PC-9 (cell line): ENCODE results near the gene BTK. TPM values are rescaled to one million over a fixed set of nuclear protein-coding genes. Genes with fewer than 3 reads are reported as not detected.

Experiments
- BruUV-seq: library from RNA; stranded (reverse); fragments of 400-500 nt; replicated peaks from 2 replicates; lab custom pipeline; 2021; lab: Mats Ljungman, UMichigan
- CTCF ChIA-PET: fragments of 300-600 bp; sonication (Branson Sonifier 250); formaldehyde crosslinking; loops from one replicate; lab custom pipeline; 2022; ENCODE audit warnings: antibody characterized with exemption; lab: Charles Lee
- POLR2A ChIA-PET: fragments of 300-600 bp; sonication (Branson Sonifier 250); formaldehyde crosslinking; loops from one replicate; lab custom pipeline; 2022; ENCODE audit warnings: antibody characterized with exemption; ENCODE audit not compliant: unreplicated experiment; lab: Charles Lee
- DNase-seq, 2 experiments: peaks; one replicate each; pipeline versions ENCODE4 v3.0.0 to v3.0.0-alpha.2; 2015 to 2022; ENCODE audit warnings: mixed read lengths in 1 of 2
- H2AFZ ChIP-seq: fragments of 200-600 bp; sonication (generic); 2 replicates; pipeline ENCODE4 v1.8.1; 2017; ENCODE audit warnings: antibody characterized with exemption
- H3F3A ChIP-seq: fragments of 200-600 bp; sonication (generic); 2 replicates; pipeline ENCODE4 v1.8.1; 2017; ENCODE audit warnings: antibody characterized with exemption, mild to moderate bottlenecking, low read depth; ENCODE audit not compliant: insufficient read depth
- H3K27ac ChIP-seq: fragments of 200-600 bp; sonication (generic); 2 replicates; pipeline ENCODE4 v1.6.1; 2016; ENCODE audit warnings: mixed run types
- H3K27me3 ChIP-seq: fragments of 200-600 bp; sonication (generic); 2 replicates; pipeline ENCODE4 v1.6.1; 2016; ENCODE audit warnings: low read depth, mixed run types; ENCODE audit not compliant: insufficient read depth
- H3K36me3 ChIP-seq: fragments of 200-600 bp; sonication (generic); 2 replicates; pipeline ENCODE4 v1.6.1; 2016; ENCODE audit warnings: low read depth, mixed run types
- H3K4me1 ChIP-seq: fragments of 200-600 bp; sonication (generic); replicated peaks from 2 replicates; pipeline ENCODE4 v1.6.1; 2016; ENCODE audit warnings: mixed run types; ENCODE audit not compliant: insufficient read depth
- H3K4me2 ChIP-seq: fragments of 200-600 bp; sonication (generic); 2 replicates; pipeline ENCODE4 v1.6.1; 2017; ENCODE audit warnings: mixed run types
- H3K4me3 ChIP-seq: fragments of 200-600 bp; sonication (generic); 2 replicates; pipeline ENCODE4 v1.6.1; 2016; ENCODE audit warnings: mixed run types
- H3K79me2 ChIP-seq: fragments of 200-600 bp; sonication (generic); 2 replicates; pipeline ENCODE4 v1.6.1; 2017; ENCODE audit warnings: low read depth, mixed run types
- H3K9me2 ChIP-seq: fragments of 200-600 bp; sonication (generic); 2 replicates; pipeline ENCODE4 v1.8.1; 2017; ENCODE audit warnings: mild to moderate bottlenecking; ENCODE audit not compliant: insufficient read depth
- H3K9me3 ChIP-seq: fragments of 200-600 bp; sonication (generic); 2 replicates; pipeline ENCODE4 v1.8.1; 2016; ENCODE audit warnings: low read depth; ENCODE audit not compliant: insufficient read depth
- H4K20me1 ChIP-seq: fragments of 200-600 bp; sonication (generic); 2 replicates; pipeline ENCODE4 v1.8.1; 2017; ENCODE audit not compliant: insufficient read depth
- EZH2 ChIP-seq: fragments of 200-600 bp; sonication (generic); IDR thresholded peaks from 2 replicates; pipeline ENCODE4 v1.8.0; 2017; ENCODE audit warnings: antibody characterized with exemption, low read depth
- intact Hi-C: fragments of 100-400 bp; cut with micrococcal nuclease; formaldehyde crosslinking; loops from one replicate; pipeline ENCODE4 v1.10.0; 2022; ENCODE audit not compliant: unreplicated experiment
- total RNA-seq: library from RNA; stranded (reverse); gene quantifications from 2 replicates; pipeline ENCODE4 v1.2.3, GENCODE V29; 2021
- TF ChIP-seq, protein P1 (sequence below): fragments of 200-600 bp; sonication (generic); conservative IDR thresholded peaks from 2 replicates; pipeline ENCODE4 v1.6.1; 2017; ENCODE audit warnings: mixed run types, antibody characterized with exemption, mild to moderate bottlenecking, moderate library complexity

BTK gene
- total RNA-seq, 1 experiment from 2014 or later = not detected

DNA sequence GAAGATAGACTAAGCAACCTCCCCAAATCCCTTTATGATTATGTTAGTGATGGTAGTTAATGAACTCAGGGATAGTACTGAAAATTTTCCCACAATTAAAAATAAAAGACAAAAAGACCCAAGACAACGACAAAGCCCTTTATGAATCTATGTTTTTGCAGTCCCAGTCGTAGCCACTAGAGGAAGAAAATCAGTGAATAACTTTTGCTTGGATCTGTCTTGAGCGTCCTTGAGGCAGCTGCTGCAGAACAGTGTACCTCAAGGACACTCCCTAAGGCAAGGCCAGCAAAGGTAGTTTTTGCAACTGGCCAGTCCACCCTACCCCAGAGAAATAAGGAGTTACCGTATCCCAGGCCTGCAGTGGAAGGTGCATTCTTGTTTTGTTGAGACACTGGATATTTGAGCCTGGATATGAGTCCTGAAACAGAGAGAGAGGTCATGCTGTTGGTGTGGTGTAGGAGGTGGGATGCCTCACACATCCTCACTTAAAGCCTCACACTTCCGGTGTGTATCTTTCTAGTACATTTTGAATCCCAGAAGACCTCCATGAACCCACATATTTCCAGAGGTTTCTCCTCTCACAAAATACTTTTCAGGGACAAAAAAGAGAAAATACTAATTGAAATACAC, 28.7 kb downstream of the BTK start:
- intact Hi-C loops = no loop called here
- DNase-seq = no peak
- ChIA-PET POLR2A (no interaction called here), CTCF (no interaction called here)
- no peaks in the 10 kb centered on the region for H4K20me1 ChIP-seq
- no peaks in the 10 kb centered on the region for H3K9me3 ChIP-seq
- no peak overlapping the region for H3K4me3 ChIP-seq
- no peaks in the 10 kb centered on the region for H3K4me1 ChIP-seq
- no peak for TF ChIP-seq EZH2
- TF ChIP-seq, protein P1, sequence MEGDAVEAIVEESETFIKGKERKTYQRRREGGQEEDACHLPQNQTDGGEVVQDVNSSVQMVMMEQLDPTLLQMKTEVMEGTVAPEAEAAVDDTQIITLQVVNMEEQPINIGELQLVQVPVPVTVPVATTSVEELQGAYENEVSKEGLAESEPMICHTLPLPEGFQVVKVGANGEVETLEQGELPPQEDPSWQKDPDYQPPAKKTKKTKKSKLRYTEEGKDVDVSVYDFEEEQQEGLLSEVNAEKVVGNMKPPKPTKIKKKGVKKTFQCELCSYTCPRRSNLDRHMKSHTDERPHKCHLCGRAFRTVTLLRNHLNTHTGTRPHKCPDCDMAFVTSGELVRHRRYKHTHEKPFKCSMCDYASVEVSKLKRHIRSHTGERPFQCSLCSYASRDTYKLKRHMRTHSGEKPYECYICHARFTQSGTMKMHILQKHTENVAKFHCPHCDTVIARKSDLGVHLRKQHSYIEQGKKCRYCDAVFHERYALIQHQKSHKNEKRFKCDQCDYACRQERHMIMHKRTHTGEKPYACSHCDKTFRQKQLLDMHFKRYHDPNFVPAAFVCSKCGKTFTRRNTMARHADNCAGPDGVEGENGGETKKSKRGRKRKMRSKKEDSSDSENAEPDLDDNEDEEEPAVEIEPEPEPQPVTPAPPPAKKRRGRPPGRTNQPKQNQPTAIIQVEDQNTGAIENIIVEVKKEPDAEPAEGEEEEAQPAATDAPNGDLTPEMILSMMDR = peak; percentile 39; the same call in 1 of the 2 replicates
- H3K27ac ChIP-seq = no peak overlapping the region
- H2AFZ ChIP-seq = no peak overlapping the region
- H3K9me2 ChIP-seq = no peaks in the 10 kb centered on the region
- no peaks in the 10 kb centered on the region for H3K27me3 ChIP-seq
- no peaks in the 10 kb centered on the region for H3F3A ChIP-seq
- no TSS peak for BruUV-seq
- H3K4me2 ChIP-seq = no peak overlapping the region
- no peaks in the 10 kb centered on the region for H3K79me2 ChIP-seq
- H3K36me3 ChIP-seq = no peaks in the 10 kb centered on the region

DNA sequence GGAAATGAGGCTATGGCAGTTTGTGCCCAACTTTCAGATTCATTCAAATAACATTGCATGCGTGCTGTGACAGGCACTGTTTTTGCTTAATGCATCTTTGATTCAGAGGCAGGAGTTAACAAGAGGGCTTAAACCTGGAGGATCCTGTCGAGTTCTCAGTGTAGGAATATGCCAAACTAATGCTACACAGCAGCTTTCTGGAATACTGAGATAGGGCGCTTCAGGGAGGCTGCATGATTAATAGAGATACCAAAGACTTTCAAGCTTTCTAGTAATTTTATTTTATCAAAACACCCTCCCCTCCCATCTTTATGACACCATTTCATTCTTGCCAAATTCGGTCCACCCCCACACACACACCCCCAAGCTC, 36.8 kb downstream of the BTK start:
- Histone ChIP-seq H3K27ac (no peak overlapping the region), H3K27me3 (no peaks in the 10 kb centered on the region), H4K20me1 (peaks cover 3% of the 10 kb centered on the region; the same call in 1 of the 2 replicates), H3K4me3 (peak overlapping the region; percentile 93), H3K36me3 (peaks cover 4% of the 10 kb centered on the region; the same call in 1 of the 2 replicates), H3K4me1 (peaks cover 9% of the 10 kb centered on the region; the same call in 1 of the 2 replicates), H3K9me2 (no peaks in the 10 kb centered on the region), H3F3A (no peaks in the 10 kb centered on the region), H3K4me2 (peak overlapping the region; percentile 86), H3K79me2 (peaks cover 35% of the 10 kb centered on the region), H2AFZ (peak overlapping the region; percentile 95), H3K9me3 (no peaks in the 10 kb centered on the region)
- BruUV-seq = no TSS peak
- intact Hi-C loops = loop anchor here (5.0 kb wide), 1 partner anchor 43 kb away; the partner anchor contains the start of gene RPL36A
- DNase-seq = no peak
- ChIA-PET CTCF (no interaction called here), POLR2A (interaction anchor here (0.5 kb wide), 1 partner anchor 333 kb away, joined by 8 read pairs; no protein-coding TSS in a partner anchor)
- TF ChIP-seq, protein P1 = no peak
- TF ChIP-seq EZH2 = no peak

DNA sequence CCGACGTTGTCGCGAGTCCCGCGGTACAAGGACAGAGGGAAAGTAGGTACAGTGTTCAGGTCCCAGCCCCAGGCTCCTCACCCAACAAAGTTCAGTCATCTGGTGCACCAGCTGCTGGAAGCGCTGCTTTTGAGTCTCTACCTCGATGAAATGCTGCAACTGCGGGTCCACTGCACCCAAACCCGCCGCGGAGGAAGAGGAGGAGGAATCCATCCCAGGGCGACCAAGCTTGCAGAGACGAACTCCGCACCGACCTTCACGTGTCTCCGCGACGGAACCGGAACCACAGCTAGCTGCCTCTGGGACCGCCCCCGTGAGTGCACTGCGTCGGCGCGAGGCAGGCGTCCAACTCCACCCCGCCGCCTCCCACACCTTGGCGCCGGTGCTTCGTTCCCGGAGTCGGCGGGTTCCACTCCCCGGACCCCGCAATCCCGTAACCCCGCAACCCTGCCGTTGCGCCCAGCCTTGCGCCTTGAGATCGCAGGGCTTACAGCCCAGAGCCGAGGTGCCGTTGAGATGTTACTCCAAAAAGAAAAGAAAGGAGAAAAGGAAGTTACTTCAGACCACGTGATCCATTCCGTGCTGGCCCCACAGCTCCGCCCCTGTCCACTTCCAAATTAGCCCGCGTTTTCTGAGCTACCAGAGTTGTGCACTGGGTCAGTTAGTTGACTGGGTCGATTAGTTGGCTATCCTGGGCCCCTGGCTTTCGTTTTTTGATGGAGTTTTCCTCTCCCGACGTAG, 37.4 kb downstream of the BTK start, which contains the start of gene TIMM8A:
TSS of gene TIMM8A (minus strand) at position 291 of the 741 bp plus-strand sequence. CDS start at position 213, 78 bp downstream.
- peak; percentile 62 to 74 for DNase-seq
- peak within 1 kb of the TSS; percentile 95 for H2AFZ ChIP-seq
- H3F3A ChIP-seq = no peaks in the 10 kb centered on the region
- TF ChIP-seq, protein P1 = no peak
- no peak for TF ChIP-seq EZH2
- no peaks in the 10 kb centered on the region for H3K9me2 ChIP-seq
- H3K27me3 ChIP-seq = no peaks in the 10 kb centered on the region
- intact Hi-C loops = loop anchor here (5.0 kb wide), 1 partner anchor 44 kb away; the partner anchor contains the start of gene RPL36A
- peak within 1 kb of the TSS; percentile 86 for H3K4me2 ChIP-seq
- H3K36me3 ChIP-seq = peaks cover 4% of the 10 kb centered on the region; the same call in 1 of the 2 replicates
- CTCF ChIA-PET = no interaction called here
- peaks cover 35% of the 10 kb centered on the region for H3K79me2 ChIP-seq
- H3K4me3 ChIP-seq = peak within 1 kb of the TSS; percentile 93
- no peaks in the 10 kb centered on the region for H3K9me3 ChIP-seq
- BruUV-seq = TSS peak; percentile 96
- peak within 1 kb of the TSS; percentile 64 for H3K27ac ChIP-seq
- H4K20me1 ChIP-seq = peaks cover 3% of the 10 kb centered on the region; the same call in 1 of the 2 replicates
- POLR2A ChIA-PET = interaction anchor here (0.5 kb wide), 1 partner anchor 332 kb away, joined by 8 read pairs; no protein-coding TSS in a partner anchor
- peaks cover 9% of the 10 kb centered on the region; the same call in 1 of the 2 replicates for H3K4me1 ChIP-seq
